ENCODE data around the gene BCL2.

- no peak for TF ChIP-seq EZH2 (IDR thresholded peaks at IDR 0.05)
- no peak for TF ChIP-seq POLR2AphosphoS5 (IDR thresholded peaks at IDR 0.05; ENCODE audit: borderline replicate concordance, low read depth, low read length)
Observed at GRCh38 chr18:63283305-63284094, 36.1 kb downstream of the BCL2 start.

Data from SK-N-MC (cell line).